PC-3 (cell line): Measurements from ENCODE around the gene CHST11. TPM values are rescaled to one million over a fixed set of nuclear protein-coding genes. Genes with fewer than 3 reads are reported as not detected.
A peak's percentile ranks its signal among the peaks of the same experiment; 100 is the strongest.

Experiments
- ATAC-seq: fragments of 200-7000 bp; cut with Tn5 transposase; 2 replicates; pipeline ENCODE4 v1.9.1; 2020; ENCODE audit warnings: mild to moderate bottlenecking, moderate library complexity
- BruUV-seq: library from RNA; stranded (reverse); fragments of 400-500 nt; replicated peaks from 2 replicates; lab custom pipeline; 2021; lab: Mats Ljungman, UMichigan
- CTCF ChIA-PET: fragments of 300-600 bp; sonication (Branson Sonifier 250); formaldehyde crosslinking; loops from one replicate; lab custom pipeline; 2022; ENCODE audit warnings: antibody characterized with exemption; lab: Charles Lee
- POLR2A ChIA-PET: fragments of 300-600 bp; sonication (Branson Sonifier 250); formaldehyde crosslinking; loops from one replicate; lab custom pipeline; 2022; ENCODE audit warnings: antibody characterized with exemption; ENCODE audit not compliant: unreplicated experiment; lab: Charles Lee
- DNase-seq: peaks from one replicate; pipeline ENCODE4 v3.0.0-alpha.2; 2015
- H2AFZ ChIP-seq: fragments of 300-600 bp; sonication (generic); 2 replicates; pipeline ENCODE4 v1.6.0; 2016; ENCODE audit warnings: antibody characterized with exemption, low read length
- H3F3A ChIP-seq: fragments of 300-600 bp; sonication (generic); one replicate; pipeline ENCODE4 v1.6.0; 2017; ENCODE audit warnings: antibody characterized with exemption, low read length, control low read depth, mild to moderate bottlenecking; ENCODE audit not compliant: unreplicated experiment
- H3K27ac ChIP-seq: fragments of 300-600 bp; sonication (generic); 2 replicates; pipeline ENCODE4 v1.5.1; 2016; ENCODE audit warnings: mild to moderate bottlenecking, low read length
- H3K27me3 ChIP-seq: fragments of 300-600 bp; sonication (generic); 2 replicates; pipeline ENCODE4 v1.6.1; 2016; ENCODE audit warnings: low read length, mixed read lengths
- H3K36me3 ChIP-seq: fragments of 300-600 bp; sonication (generic); 2 replicates; pipeline ENCODE4 v1.6.1; 2016; ENCODE audit warnings: low read depth, mixed run types, low read length, mixed read lengths
- H3K4me1 ChIP-seq: fragments of 300-600 bp; sonication (generic); 2 replicates; pipeline ENCODE4 v1.5.1; 2016; ENCODE audit warnings: low read length; ENCODE audit not compliant: insufficient read depth
- H3K4me2 ChIP-seq: fragments of 300-600 bp; sonication (generic); 2 replicates; pipeline ENCODE4 v1.6.0; 2016; ENCODE audit warnings: low read length
- H3K4me3 ChIP-seq: fragments of 300-600 bp; sonication (generic); 2 replicates; pipeline ENCODE4 v1.5.1; 2016; ENCODE audit warnings: mild to moderate bottlenecking, low read length, mixed read lengths
- H3K79me2 ChIP-seq: fragments of 300-600 bp; sonication (generic); 2 replicates; pipeline ENCODE4 v1.6.1; 2017; ENCODE audit warnings: low read length, mixed read lengths
- H3K9ac ChIP-seq: fragments of 300-600 bp; sonication (generic); 2 replicates; pipeline ENCODE4 v1.6.0; 2016; ENCODE audit warnings: mild to moderate bottlenecking, low read length
- H3K9me2 ChIP-seq: fragments of 300-600 bp; sonication (generic); replicated peaks from 2 replicates; pipeline ENCODE4 v1.6.1; 2016; ENCODE audit warnings: mixed run types, low read length, mixed read lengths
- H3K9me3 ChIP-seq: fragments of 300-600 bp; sonication (generic); 2 replicates; pipeline ENCODE4 v1.6.1; 2016; ENCODE audit warnings: low read length, mixed read lengths
- H4K20me1 ChIP-seq: fragments of 300-600 bp; sonication (generic); 2 replicates; pipeline ENCODE4 v1.6.1; 2016; ENCODE audit warnings: low read length, mixed read lengths
- CTCF ChIP-seq: fragments of 300-600 bp; sonication (generic); conservative IDR thresholded peaks from 2 replicates; pipeline ENCODE4 v1.5.1; 2017; ENCODE audit warnings: antibody characterized with exemption, low read depth, mild to moderate bottlenecking, low read length
- EZH2 ChIP-seq: fragments of 300-600 bp; sonication (generic); IDR thresholded peaks from one replicate; pipeline ENCODE4 v1.6.1; 2017; ENCODE audit warnings: antibody characterized with exemption, mild to moderate bottlenecking, low read length; ENCODE audit not compliant: unreplicated experiment
- EZH2phosphoT487 ChIP-seq: fragments of 300-600 bp; sonication (generic); IDR thresholded peaks from 2 replicates; pipeline ENCODE4 v1.6.1; 2018; ENCODE audit warnings: mild to moderate bottlenecking, antibody characterized with exemption, low read length, borderline replicate concordance
- intact Hi-C: fragments of 100-400 bp; cut with micrococcal nuclease; formaldehyde crosslinking; loops from 2 replicates; pipeline ENCODE4 v1.9.0; 2023
- total RNA-seq: library from RNA; depleted of rRNA; stranded (reverse); fragments of >200 nt; gene quantifications from 2 replicates; pipeline ENCODE4 v1.2.3, GENCODE V29; 2014

The CHST11 gene
- total RNA-seq, 1 experiment from 2014 or later: 53.5 TPM

DNA sequence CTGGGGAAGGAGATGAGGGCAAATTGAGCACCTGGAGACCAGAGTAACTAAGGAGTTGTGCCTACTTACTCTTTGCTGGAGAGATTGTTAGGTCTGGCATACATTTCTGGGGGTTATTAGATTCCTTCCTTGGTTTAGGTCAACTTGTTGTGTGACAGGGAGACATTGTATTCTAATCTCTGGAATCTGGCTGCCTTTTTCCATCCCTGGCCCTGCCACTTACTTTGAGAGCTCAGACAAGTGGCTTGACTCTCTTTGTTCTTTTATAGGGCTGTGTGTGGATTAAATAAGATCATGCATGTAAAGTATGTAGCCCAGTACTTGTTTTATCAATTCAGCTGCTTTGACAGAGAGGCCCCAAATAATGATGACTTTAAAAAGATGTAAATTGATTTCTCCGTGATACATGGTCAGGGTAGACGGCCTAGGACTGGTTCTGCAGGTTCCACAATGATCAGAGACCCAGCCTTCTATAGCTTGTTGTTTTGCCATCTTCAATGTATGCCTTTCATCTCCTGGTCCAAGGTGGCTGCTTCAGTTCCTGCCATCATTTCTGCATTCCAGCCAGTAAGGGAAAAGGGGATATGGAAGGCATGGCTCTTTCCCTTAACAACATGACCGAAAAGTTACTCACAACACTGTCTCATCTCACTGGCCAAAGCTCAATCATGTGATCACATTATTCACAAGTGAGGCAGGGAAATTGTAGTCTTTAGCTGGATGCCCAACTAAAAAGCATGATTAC, 72.6 kb downstream of the CHST11 start:
- H3K79me2 ChIP-seq: peaks cover 4% of the 10 kb centered on the region; the same call in 1 of the 2 replicates
- H2AFZ ChIP-seq: no peak overlapping the region
- no peak overlapping the region for H3K27ac ChIP-seq
- intact Hi-C loops: no loop called here
- no TSS peak for BruUV-seq
- no peaks in the 10 kb centered on the region for H3K9me3 ChIP-seq
- no peak for DNase-seq
- H3K9me2 ChIP-seq: no peaks in the 10 kb centered on the region
- no peak overlapping the region for H3K4me3 ChIP-seq
- no peaks in the 10 kb centered on the region for H4K20me1 ChIP-seq
- no peak for ATAC-seq
- H3K4me1 ChIP-seq: no peaks in the 10 kb centered on the region
- no peaks in the 10 kb centered on the region for H3K27me3 ChIP-seq
- POLR2A ChIA-PET: no interaction called here
- H3K36me3 ChIP-seq: no peaks in the 10 kb centered on the region
- H3F3A ChIP-seq: no peaks in the 10 kb centered on the region
- CTCF ChIA-PET: interaction anchor here (1.3 kb wide), 1 partner anchor 147 kb away, joined by 4 read pairs; no protein-coding TSS in a partner anchor
- H3K9ac ChIP-seq: no peak overlapping the region
- no peak for TF ChIP-seq CTCF
- TF ChIP-seq EZH2phosphoT487: no peak
- no peak for TF ChIP-seq EZH2
- H3K4me2 ChIP-seq: no peak overlapping the region

- Histone ChIP-seq H3K9ac (no peak overlapping the region), H3F3A (no peaks in the 10 kb centered on the region), H3K79me2 (no peaks in the 10 kb centered on the region), H4K20me1 (no peaks in the 10 kb centered on the region), H3K36me3 (no peaks in the 10 kb centered on the region), H2AFZ (no peak overlapping the region), H3K27ac (no peak overlapping the region), H3K4me1 (no peaks in the 10 kb centered on the region), H3K9me3 (no peaks in the 10 kb centered on the region), H3K27me3 (no peaks in the 10 kb centered on the region), H3K9me2 (no peaks in the 10 kb centered on the region), H3K4me2 (no peak overlapping the region), H3K4me3 (no peak overlapping the region)
- intact Hi-C loops: no loop called here
- ATAC-seq (no peak), DNase-seq (no peak)
- CTCF ChIA-PET: no interaction called here
- no TSS peak for BruUV-seq
- TF ChIP-seq EZH2phosphoT487 (no peak), CTCF (no peak), EZH2 (no peak)
- POLR2A ChIA-PET: no interaction called here
Observed at GRCh38 chr12:104532636-104533035, 75.9 kb downstream of the CHST11 start.

DNA sequence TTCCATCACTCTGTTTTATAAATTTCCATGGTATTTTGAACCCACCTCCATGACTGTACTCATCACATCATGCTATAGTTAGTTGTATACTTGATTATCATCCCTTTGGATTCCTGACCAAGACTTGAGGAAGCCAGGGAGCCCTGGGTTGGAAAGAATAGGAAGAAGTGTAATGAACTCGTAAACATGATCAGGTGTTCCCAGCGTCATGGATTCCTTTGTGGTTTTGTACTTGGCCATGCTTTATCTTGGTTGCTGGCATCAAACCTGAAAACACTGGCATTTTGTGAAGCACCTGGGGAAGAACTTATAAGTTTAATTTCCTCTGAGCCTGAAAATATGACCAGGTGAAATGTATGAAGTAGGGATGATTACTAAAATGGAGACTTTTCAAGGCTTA, 76.4 kb downstream of the CHST11 start:
- POLR2A ChIA-PET: no interaction called here
- ATAC-seq (no peak), DNase-seq (peak; percentile 16)
- intact Hi-C loops: no loop called here
- no peaks in the 10 kb centered on the region for H3K79me2 ChIP-seq
- H4K20me1 ChIP-seq: no peaks in the 10 kb centered on the region
- no peak overlapping the region for H3K9ac ChIP-seq
- CTCF ChIA-PET: no interaction called here
- no peaks in the 10 kb centered on the region for H3K4me1 ChIP-seq
- no peaks in the 10 kb centered on the region for H3K9me2 ChIP-seq
- H3K4me2 ChIP-seq: no peak overlapping the region
- TF ChIP-seq EZH2phosphoT487 (no peak), EZH2 (no peak), CTCF (no peak)
- no peak overlapping the region for H2AFZ ChIP-seq
- H3K36me3 ChIP-seq: no peaks in the 10 kb centered on the region
- H3F3A ChIP-seq: no peaks in the 10 kb centered on the region
- no peaks in the 10 kb centered on the region for H3K27me3 ChIP-seq
- H3K4me3 ChIP-seq: no peak overlapping the region
- BruUV-seq: no TSS peak
- H3K27ac ChIP-seq: no peak overlapping the region
- H3K9me3 ChIP-seq: no peaks in the 10 kb centered on the region
